Measurements from ENCODE around the gene CSRNP3.

Gene CSRNP3

DNA sequence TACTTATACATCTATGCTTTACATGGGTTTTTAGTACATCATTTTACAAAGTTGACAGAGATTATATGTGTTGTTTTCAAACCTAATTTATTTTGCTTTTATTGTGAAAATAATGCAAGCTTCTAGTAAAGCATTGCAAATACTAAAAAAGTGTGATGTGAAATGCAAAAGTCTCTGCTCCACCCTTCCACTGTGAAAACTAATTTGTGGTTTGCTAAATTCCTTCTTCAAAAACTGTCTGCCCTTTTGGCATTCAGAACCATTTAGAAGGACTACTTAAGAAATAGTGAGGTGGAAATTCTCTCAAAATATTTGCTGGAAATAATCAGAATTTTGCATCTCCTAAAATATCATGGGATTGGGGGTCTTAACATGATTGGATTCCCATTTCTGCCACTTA, 78.4 kb downstream of the CSRNP3 start:
- no peaks in the 10 kb centered on the region for H4K20me1 ChIP-seq
- no peaks in the 10 kb centered on the region for H3K36me3 ChIP-seq
- H3K9me3 ChIP-seq (replicated peaks in 1 of 11): no peaks in the 10 kb centered on the region
- no peak overlapping the region for H3K4me3 ChIP-seq
- no peak overlapping the region for H3K27ac ChIP-seq
- peaks cover 0 to 11% (median 7%) of the 10 kb centered on the region in 10 experiments; a peak in 10 of 20 replicates for H3K4me1 ChIP-seq
- H3K4me2 ChIP-seq: no peak overlapping the region
- H3K27me3 ChIP-seq: no peaks in the 10 kb centered on the region
- no peak for TF ChIP-seq Cebpa-rat (IDR thresholded peaks at IDR 0.05)
- no peak overlapping the region for H3K9ac ChIP-seq

DNA sequence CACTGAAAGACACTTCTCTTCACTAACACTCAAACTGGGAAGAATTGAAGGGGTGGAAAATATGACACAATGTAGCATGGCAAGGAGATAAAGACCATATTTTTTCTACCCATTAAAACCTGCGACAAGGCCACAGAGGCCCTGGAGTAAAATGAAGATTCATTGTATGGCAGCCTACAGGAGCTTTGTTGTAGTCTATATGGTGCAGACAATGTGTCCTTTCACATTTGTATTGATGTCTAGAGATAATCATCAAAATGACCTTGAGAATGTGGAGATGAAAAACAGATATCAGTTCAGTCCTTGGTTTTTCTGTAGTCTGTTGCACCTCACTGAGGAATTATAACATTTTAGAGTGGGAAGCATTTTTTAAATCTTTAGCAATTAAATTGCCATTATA, 80.1 kb downstream of the CSRNP3 start:
- Histone ChIP-seq H3K4me1 (peaks cover 0 to 11% (median 7%) of the 10 kb centered on the region in 10 experiments; a peak in 10 of 20 replicates), H3K27me3 (no peaks in the 10 kb centered on the region), H3K9me3 (replicated peaks in 1 of 11) (no peaks in the 10 kb centered on the region), H3K9ac (no peak overlapping the region), H3K27ac (no peak overlapping the region), H4K20me1 (no peaks in the 10 kb centered on the region), H3K4me2 (no peak overlapping the region), H3K4me3 (no peak overlapping the region), H3K36me3 (no peaks in the 10 kb centered on the region)
- TF ChIP-seq Cebpa-rat (IDR thresholded peaks at IDR 0.05): no peak

DNA sequence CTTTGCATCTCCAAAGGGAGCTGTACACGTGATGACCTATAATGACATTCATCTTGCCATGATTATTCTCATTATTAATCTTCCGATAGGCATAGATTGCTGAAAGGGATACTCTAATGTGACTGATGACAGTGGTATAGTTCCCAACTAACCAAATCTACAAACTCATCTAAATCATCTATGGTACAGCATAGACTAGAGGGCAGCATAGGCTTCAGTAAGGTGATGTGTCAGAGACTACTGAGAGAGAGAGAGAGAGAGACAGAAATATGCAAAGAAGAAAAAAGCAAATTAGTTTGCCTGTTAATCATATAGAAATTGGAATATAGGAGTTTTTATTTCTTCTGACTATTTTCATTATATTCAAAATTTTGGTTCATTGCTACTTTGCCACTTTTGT, 89.3 kb downstream of the CSRNP3 start:
- H3K27ac ChIP-seq: no peak overlapping the region
- TF ChIP-seq Cebpa-rat (IDR thresholded peaks at IDR 0.05): no peak
- H3K9me3 ChIP-seq (replicated peaks in 1 of 11): no peaks in the 10 kb centered on the region
- H3K27me3 ChIP-seq: no peaks in the 10 kb centered on the region
- no peak overlapping the region for H3K9ac ChIP-seq
- H3K4me2 ChIP-seq: no peak overlapping the region
- H4K20me1 ChIP-seq: no peaks in the 10 kb centered on the region
- no peaks in the 10 kb centered on the region for H3K4me1 ChIP-seq
- H3K4me3 ChIP-seq: no peak overlapping the region
- no peaks in the 10 kb centered on the region for H3K36me3 ChIP-seq

DNA sequence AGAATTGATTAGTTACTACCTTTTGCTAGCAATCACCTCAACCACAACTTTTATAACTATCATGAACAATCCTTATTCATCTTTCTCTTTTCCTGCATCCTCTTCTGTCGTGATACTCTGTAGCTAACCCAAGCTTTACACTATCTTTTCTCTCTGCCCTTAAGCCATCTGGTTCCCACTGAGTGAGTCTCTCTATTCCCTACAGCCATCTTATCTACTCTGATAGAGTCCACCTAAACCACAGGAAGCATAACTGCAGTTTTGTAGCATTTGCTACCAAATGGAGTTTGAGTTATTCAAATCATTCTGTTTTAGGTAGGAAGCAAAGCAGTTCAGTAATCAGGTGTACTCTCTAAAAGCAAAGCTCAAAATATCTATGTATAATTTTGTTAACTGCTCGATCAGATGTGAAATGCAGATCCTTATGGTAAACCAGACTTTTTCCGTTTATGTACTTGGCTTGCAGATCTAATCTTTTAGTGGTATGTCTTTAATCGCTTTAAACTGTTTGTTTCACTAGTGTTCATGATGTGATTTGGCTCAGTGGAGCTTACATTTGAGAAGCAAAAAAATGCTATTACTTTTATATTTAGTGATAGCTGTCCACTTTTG, 91.0 kb downstream of the CSRNP3 start:
- TF ChIP-seq Cebpa-rat (IDR thresholded peaks at IDR 0.05): no peak
- Histone ChIP-seq H3K4me2 (no peak overlapping the region), H3K4me3 (no peak overlapping the region), H3K27me3 (no peaks in the 10 kb centered on the region), H3K9ac (no peak overlapping the region), H3K27ac (no peak overlapping the region), H4K20me1 (no peaks in the 10 kb centered on the region), H3K4me1 (no peaks in the 10 kb centered on the region), H3K9me3 (replicated peaks in 1 of 11) (no peaks in the 10 kb centered on the region), H3K36me3 (no peaks in the 10 kb centered on the region)

DNA sequence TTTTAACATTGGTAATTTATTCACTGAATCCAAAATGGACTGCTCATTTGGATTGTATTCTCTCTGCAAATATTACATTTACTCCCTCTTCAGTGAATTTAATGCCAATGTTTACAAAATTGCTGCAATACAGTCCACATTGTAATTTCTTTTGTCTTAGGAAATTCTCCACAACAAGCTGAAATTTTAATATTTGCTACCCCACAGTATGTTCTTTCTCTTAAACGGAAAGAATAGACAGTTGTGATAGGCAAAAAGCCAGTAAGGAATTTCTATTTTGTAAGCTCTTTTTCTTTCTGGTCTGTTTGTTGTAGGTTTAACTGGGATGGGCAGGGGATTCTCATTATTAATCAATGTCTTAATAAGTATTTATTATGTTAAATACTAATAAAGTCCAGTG, 92.0 kb downstream of the CSRNP3 start:
- Histone ChIP-seq H3K4me2 (no peak overlapping the region), H3K4me1 (no peaks in the 10 kb centered on the region), H3K4me3 (no peak overlapping the region), H4K20me1 (no peaks in the 10 kb centered on the region), H3K27me3 (no peaks in the 10 kb centered on the region), H3K9me3 (replicated peaks in 1 of 11) (no peaks in the 10 kb centered on the region), H3K36me3 (no peaks in the 10 kb centered on the region), H3K27ac (no peak overlapping the region), H3K9ac (no peak overlapping the region)
- TF ChIP-seq Cebpa-rat (IDR thresholded peaks at IDR 0.05): no peak

DNA sequence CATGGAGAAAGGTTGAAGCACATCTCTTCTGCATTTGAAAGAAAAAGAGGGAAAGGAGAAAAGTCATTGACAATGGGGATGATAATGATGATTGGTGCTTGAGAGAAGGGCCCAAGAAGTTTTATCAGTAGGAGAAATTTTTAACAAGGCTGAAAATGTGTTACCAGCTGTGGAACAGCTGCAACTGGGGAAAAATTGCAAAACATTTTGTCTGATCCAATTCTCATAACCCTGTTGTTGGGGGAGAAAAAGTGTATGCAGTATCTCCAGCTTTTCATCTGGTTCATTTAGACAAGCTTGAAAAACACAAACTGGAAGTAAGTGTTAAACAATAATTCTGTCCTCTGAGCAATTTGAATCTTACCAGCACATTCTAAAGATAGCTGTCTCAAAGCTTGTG, 92.7 kb downstream of the CSRNP3 start:
- TF ChIP-seq Cebpa-rat (IDR thresholded peaks at IDR 0.05): no peak
- Histone ChIP-seq H3K9me3 (replicated peaks in 1 of 11) (no peaks in the 10 kb centered on the region), H3K9ac (no peak overlapping the region), H3K27ac (no peak overlapping the region), H3K4me1 (no peaks in the 10 kb centered on the region), H3K36me3 (no peaks in the 10 kb centered on the region), H3K27me3 (no peaks in the 10 kb centered on the region), H4K20me1 (no peaks in the 10 kb centered on the region), H3K4me2 (no peak overlapping the region), H3K4me3 (no peak overlapping the region)

DNA sequence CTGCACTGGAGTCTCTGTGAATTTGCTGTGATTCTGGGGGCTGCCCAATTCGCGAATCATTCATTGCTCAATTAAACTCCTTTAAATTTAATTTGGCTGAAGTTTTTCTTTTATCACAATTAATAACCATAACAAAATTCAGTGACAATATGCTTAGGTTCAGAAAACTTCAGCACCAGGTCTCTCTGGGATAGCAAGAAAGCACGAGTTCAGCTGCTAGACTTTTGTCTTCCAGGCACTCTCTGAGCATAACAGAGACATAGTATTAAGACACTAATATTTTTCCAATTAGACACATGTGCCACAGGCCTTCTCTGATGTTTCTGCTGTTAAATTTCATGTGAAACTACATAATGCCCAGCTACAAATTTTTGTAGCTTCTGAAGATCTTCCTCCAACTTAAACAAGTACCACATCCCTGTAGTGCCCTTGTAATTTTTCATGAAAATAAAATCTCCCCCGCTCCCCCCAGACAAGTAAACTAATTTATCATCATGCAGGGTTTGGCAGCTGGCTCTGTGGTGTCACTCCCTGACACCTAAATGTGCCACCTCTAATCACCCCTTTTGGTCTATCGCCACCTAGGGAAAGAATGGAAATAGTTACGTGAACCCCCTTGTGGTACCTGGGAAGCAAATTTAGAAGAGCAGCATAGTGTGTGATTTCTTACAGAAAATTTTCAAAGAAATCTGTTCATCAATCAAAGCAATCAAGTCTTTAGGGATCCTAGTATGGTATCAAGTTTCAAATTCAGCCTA, 94.1 kb downstream of the CSRNP3 start:
- H3K36me3 ChIP-seq: no peaks in the 10 kb centered on the region
- H3K9me3 ChIP-seq (replicated peaks in 1 of 11): no peaks in the 10 kb centered on the region
- H3K4me1 ChIP-seq: no peaks in the 10 kb centered on the region
- H3K9ac ChIP-seq: no peak overlapping the region
- no peak overlapping the region for H3K27ac ChIP-seq
- TF ChIP-seq Cebpa-rat (IDR thresholded peaks at IDR 0.05): no peak
- no peak overlapping the region for H3K4me2 ChIP-seq
- no peaks in the 10 kb centered on the region for H4K20me1 ChIP-seq
- H3K27me3 ChIP-seq: no peaks in the 10 kb centered on the region
- H3K4me3 ChIP-seq: no peak overlapping the region

DNA sequence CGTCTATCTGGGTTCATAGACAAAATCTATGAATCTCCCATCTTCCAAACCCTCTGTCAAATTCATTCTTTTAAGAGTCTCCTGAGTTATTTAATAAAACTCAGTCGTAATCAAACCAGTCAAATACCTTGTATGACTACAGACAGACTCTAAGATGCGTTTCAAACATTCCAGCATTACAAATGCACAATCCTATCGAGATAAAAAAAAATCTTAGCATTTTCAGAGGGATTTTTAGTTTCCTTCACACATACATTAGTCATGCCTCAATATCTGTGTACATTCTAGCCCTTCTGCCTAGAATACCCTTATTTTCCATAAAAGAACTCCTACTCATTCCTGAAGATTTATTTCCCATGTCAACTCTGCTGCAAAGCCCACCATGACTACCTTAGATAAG, 96.5 kb downstream of the CSRNP3 start:
- Histone ChIP-seq H3K9ac (no peak overlapping the region), H3K4me2 (no peak overlapping the region), H4K20me1 (no peaks in the 10 kb centered on the region), H3K4me1 (no peaks in the 10 kb centered on the region), H3K4me3 (no peak overlapping the region), H3K27ac (no peak overlapping the region), H3K27me3 (no peaks in the 10 kb centered on the region), H3K9me3 (replicated peaks in 1 of 11) (no peaks in the 10 kb centered on the region), H3K36me3 (no peaks in the 10 kb centered on the region)
- TF ChIP-seq Cebpa-rat (IDR thresholded peaks at IDR 0.05): no peak

DNA sequence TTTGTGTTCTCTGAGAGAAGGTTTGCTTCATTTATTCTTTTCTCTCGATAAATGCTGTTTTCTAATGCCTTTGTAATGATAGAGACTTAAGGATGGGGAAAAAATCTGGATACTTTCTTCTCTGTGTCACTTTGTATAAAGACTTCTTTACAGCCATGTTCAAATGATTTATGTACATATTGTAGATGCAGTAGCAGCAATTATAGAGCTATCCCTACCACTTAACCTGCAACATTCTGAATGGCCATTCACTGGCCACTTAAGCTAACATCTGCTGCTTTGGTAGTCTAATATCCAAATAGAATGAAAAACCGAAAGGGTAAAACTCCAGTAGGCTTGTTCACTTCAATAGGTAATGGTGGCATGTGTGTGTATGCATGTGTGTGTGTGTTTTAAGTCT, 97.8 kb downstream of the CSRNP3 start:
- Histone ChIP-seq H3K36me3 (no peaks in the 10 kb centered on the region), H3K4me3 (no peak overlapping the region), H4K20me1 (no peaks in the 10 kb centered on the region), H3K27ac (no peak overlapping the region), H3K4me2 (no peak overlapping the region), H3K9me3 (replicated peaks in 1 of 11) (no peaks in the 10 kb centered on the region), H3K27me3 (no peaks in the 10 kb centered on the region), H3K9ac (no peak overlapping the region), H3K4me1 (no peaks in the 10 kb centered on the region)
- no peak for TF ChIP-seq Cebpa-rat (IDR thresholded peaks at IDR 0.05)

DNA sequence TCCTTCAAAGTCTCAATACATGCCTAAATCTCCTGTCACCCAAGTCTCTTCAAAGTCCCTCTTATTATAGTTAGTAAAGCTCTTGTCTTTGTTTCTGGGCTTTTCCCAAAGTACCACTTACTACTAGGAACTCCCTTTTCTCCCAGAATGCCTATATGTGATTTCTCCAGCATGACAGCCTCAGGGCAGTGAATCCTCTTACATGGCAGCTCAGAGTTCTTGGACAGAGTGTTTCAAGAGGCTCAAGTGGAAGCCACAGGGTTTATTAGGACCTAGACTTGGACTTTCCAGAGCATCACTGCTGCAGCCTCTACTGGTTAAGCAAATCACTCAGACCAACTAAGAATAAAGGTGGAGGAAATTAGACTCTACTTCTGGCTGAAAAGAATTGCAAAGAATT, 98.9 kb downstream of the CSRNP3 start:
- no peak for TF ChIP-seq Cebpa-rat (IDR thresholded peaks at IDR 0.05)
- Histone ChIP-seq H3K9ac (no peak overlapping the region), H3K4me3 (no peak overlapping the region), H3K36me3 (no peaks in the 10 kb centered on the region), H3K4me1 (no peaks in the 10 kb centered on the region), H3K4me2 (no peak overlapping the region), H3K27ac (no peak overlapping the region), H3K27me3 (no peaks in the 10 kb centered on the region), H4K20me1 (no peaks in the 10 kb centered on the region), H3K9me3 (replicated peaks in 1 of 11) (no peaks in the 10 kb centered on the region)
